ENCODE results near the gene DDA1. TPM values are rescaled to one million over a fixed set of nuclear protein-coding genes. Genes with fewer than 3 reads are reported as not detected.

The DDA1 gene
- total RNA-seq, 1 experiment from 2014 or later = 87.9 TPM

GRCh38 chr19:17338433-17339078 is 29.2 kb downstream of the DDA1 start:
- no peak for ATAC-seq
- TF ChIP-seq CTCF (conservative IDR thresholded peaks at IDR 0.05; ENCODE audit: low read depth, low read length) = no peak
- no peak for TF ChIP-seq EZH2phosphoT487 (IDR thresholded peaks at IDR 0.05; ENCODE audit: borderline replicate concordance, low read length)
- TF ChIP-seq EZH2 (IDR thresholded peaks at IDR 0.05; ENCODE audit: low read length, unreplicated experiment) = no peak
- no peaks in the 10 kb centered on the region for H3K9me3 ChIP-seq (ENCODE audit: low read length)
- H3K27me3 ChIP-seq (ENCODE audit: low read length) = no peaks in the 10 kb centered on the region
- ChIA-PET POLR2A (ENCODE audit: unreplicated experiment) (no interaction called here), CTCF (interaction anchor here (0.6 kb wide), 1 partner anchor 34 kb away, joined by 3 read pairs; no protein-coding TSS in a partner anchor)
- H3K36me3 ChIP-seq (ENCODE audit: low read depth, low read length) = peaks cover 11% of the 10 kb centered on the region; the same call in 1 of the 2 replicates
- peak overlapping the region; percentile 95 for H3K9ac ChIP-seq (ENCODE audit: low read length)
- no TSS peak for BruUV-seq (replicated peaks)
- H3K27ac ChIP-seq (ENCODE audit: low read length) = no peak overlapping the region
- no peaks in the 10 kb centered on the region for H4K20me1 ChIP-seq (ENCODE audit: low read length)
- DNase-seq = no peak
- peak overlapping the region; percentile 93 for H3K4me2 ChIP-seq (ENCODE audit: low read length)
- peaks cover 18% of the 10 kb centered on the region for H3K4me1 ChIP-seq (ENCODE audit: insufficient read depth, low read length)
- H3K79me2 ChIP-seq (ENCODE audit: low read length) = peaks cover 30% of the 10 kb centered on the region
- H3K4me3 ChIP-seq (ENCODE audit: low read length) = peak overlapping the region; percentile 86
- H2AFZ ChIP-seq (ENCODE audit: low read length) = no peak overlapping the region
- no peaks in the 10 kb centered on the region for H3F3A ChIP-seq (ENCODE audit: low read length, unreplicated experiment)
- intact Hi-C loops (cut with micrococcal nuclease) = no loop called here
- H3K9me2 ChIP-seq (replicated peaks; ENCODE audit: low read length) = no peaks in the 10 kb centered on the region

- Histone ChIP-seq H3K9ac (ENCODE audit: low read length) (no peak overlapping the region), H3K36me3 (ENCODE audit: low read depth, low read length) (peaks cover 11% of the 10 kb centered on the region; the same call in 1 of the 2 replicates), H4K20me1 (ENCODE audit: low read length) (no peaks in the 10 kb centered on the region), H3K9me2 (replicated peaks; ENCODE audit: low read length) (no peaks in the 10 kb centered on the region), H3K79me2 (ENCODE audit: low read length) (peaks cover 30% of the 10 kb centered on the region), H3K4me1 (ENCODE audit: insufficient read depth, low read length) (peaks cover 18% of the 10 kb centered on the region), H3K4me2 (ENCODE audit: low read length) (peak overlapping the region; percentile 93), H2AFZ (ENCODE audit: low read length) (no peak overlapping the region), H3F3A (ENCODE audit: low read length, unreplicated experiment) (no peaks in the 10 kb centered on the region), H3K27ac (ENCODE audit: low read length) (no peak overlapping the region), H3K27me3 (ENCODE audit: low read length) (no peaks in the 10 kb centered on the region), H3K4me3 (ENCODE audit: low read length) (0 out of 2 replicates have a peak overlapping the region, but pooled peaks have one; percentile 86), H3K9me3 (ENCODE audit: low read length) (no peaks in the 10 kb centered on the region)
- DNase-seq = no peak
- TF ChIP-seq EZH2phosphoT487 (IDR thresholded peaks at IDR 0.05; ENCODE audit: borderline replicate concordance, low read length) (no peak), EZH2 (IDR thresholded peaks at IDR 0.05; ENCODE audit: low read length, unreplicated experiment) (no peak), CTCF (conservative IDR thresholded peaks at IDR 0.05; ENCODE audit: low read depth, low read length) (no peak)
- ChIA-PET POLR2A (ENCODE audit: unreplicated experiment) (interaction anchor here (0.6 kb wide), 1 partner anchor 80 kb away, joined by 4 read pairs; the partner anchor contains the start of gene MVB12A), CTCF (no interaction called here)
- no peak for ATAC-seq
- no TSS peak for BruUV-seq (replicated peaks)
- intact Hi-C loops (cut with micrococcal nuclease) = no loop called here
These were observed 29.9 kb downstream of the DDA1 start for GRCh38 chr19:17339088-17339741.
